GM10266 (cell line): ENCODE results near the gene PTTG1IP.

ENCODE experiments used
- DNase-seq: peaks from one replicate; pipeline ENCODE4 v3.0.0; 2012; ENCODE audit errors: extremely low spot score
- TF ChIP-seq, protein P1 (sequence below): IDR thresholded peaks from 2 replicates; pipeline ENCODE4 v1.5.1; 2012; ENCODE audit warnings: mild to moderate bottlenecking, low read depth; ENCODE audit not compliant: control insufficient read depth, insufficient read depth; ENCODE audit errors: missing control alignments

Gene PTTG1IP

DNA sequence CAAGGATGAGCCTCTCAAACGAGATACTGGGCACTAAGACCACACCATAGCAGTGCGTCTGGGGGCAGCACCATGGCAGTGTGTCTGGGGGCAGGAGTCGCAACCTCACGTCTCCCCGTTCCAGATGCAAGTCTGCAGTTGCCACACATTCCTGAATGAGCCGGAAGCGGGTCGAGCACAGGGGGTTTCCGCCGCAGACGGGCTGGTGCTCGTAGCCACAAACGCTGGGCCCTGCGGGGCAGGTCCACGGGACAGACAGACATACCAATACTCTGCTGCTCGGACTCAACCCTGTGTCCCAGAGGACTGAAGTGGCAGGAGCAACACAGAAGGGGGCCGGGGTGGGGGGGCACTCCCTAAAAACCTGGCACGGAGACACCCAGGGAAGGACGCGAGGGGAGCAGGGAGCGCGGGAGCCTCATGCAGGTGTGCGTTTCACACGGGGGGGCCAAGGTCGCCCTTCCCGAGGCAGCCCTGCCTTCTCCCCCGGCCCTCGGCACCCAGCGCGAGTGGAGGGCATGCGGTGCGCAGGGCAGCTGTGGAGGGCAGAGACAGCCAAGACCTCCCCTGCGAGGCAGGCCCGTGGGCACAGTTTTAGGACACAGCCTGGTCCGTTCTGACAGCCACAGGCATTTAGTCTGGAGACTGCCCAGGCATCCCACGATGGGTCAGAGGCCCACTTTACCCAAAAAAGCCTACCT lies 24.5 kb downstream of the PTTG1IP start:
- no peak for DNase-seq
- TF ChIP-seq, protein P1, sequence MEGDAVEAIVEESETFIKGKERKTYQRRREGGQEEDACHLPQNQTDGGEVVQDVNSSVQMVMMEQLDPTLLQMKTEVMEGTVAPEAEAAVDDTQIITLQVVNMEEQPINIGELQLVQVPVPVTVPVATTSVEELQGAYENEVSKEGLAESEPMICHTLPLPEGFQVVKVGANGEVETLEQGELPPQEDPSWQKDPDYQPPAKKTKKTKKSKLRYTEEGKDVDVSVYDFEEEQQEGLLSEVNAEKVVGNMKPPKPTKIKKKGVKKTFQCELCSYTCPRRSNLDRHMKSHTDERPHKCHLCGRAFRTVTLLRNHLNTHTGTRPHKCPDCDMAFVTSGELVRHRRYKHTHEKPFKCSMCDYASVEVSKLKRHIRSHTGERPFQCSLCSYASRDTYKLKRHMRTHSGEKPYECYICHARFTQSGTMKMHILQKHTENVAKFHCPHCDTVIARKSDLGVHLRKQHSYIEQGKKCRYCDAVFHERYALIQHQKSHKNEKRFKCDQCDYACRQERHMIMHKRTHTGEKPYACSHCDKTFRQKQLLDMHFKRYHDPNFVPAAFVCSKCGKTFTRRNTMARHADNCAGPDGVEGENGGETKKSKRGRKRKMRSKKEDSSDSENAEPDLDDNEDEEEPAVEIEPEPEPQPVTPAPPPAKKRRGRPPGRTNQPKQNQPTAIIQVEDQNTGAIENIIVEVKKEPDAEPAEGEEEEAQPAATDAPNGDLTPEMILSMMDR: no peak

DNA sequence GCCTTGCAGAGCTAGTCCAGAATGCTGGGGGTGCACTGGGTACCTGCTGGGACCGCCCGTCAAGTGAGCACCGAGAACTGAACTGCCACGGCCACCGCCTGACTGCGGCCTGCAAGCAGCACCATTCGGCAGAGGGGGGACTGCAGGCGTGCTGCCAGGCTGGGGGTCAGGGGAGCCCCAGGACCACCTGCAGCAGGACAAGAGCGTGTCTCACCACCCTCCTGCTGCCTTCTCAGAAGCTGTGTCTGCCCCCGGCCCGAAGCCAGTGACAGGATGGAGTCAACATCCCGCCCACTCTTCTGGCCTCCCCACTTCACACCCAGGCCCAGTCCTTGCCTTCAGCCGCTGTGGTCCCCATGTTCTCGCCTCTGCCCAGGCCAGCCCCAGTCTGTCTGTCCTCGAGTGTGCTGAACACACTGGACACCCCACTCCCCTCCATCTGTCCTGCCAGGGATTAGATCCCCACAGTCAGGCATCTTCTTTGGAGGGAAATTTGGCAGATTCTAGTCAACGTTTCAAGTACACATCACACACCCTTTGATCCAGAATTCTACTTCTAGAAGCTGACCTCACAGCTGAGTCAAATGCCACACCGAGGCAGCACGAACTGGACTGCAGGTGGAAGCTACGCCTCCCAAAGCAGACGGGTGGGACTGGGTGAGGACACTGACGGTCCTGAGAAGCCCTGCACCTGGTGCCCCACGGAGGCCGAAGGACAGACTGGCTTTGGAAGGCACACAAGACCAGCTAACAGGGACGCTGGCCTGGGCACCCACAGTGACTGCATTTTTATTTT lies 26.0 kb downstream of the PTTG1IP start:
- DNase-seq: no peak
- TF ChIP-seq, protein P1: no peak

DNA sequence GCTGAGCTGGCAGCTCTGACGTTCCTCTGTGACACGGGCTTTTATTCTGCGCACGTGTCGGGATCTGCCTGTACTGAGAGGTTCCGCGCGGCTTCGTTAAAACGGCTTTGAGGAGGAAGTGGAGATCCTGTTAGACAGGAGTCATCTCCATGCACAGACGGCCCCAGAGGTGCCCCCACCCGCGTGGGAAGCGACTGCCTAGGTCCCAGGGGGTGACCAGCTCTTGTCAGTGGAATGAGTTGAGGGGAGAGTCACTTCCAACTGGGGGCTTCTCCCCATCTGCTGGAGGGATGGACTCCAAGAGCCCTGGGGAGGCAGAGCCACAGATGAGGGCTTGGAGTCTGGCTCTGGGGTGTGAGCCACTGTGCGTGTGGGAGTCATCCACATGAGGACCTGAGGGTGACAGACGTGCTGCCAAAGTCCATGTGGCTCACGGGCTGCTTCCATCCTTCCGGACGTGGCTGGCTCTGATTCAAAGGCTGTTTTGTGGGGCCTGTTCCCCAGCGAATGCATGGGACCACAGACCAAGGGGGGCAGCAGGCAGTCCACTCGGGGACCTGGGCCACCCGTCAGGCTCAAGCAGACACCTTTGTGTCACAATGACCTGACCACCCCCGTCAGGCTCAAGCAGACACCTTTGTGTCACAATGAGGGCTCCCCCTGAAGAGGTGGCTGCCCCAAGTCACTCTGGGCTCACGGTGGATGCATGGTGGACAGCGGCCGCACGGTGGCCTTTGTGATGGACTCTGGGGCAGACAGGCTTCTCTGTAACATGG lies 26.8 kb downstream of the PTTG1IP start:
- DNase-seq: peak; percentile 50
- TF ChIP-seq, protein P1: no peak

DNA sequence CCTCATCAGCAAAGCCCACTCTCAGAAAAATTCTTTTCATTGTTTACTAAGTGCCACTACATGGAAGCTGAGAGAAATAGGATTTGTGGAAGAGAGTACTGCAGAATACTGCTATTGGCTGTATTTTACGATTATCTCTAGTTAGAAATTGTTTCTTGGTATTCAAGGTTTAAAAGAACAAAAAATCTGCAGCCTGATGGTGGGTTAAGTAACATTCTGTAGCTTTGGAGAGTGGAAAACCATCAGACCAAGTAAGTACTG lies 27.3 kb downstream of the PTTG1IP start:
- TF ChIP-seq, protein P1: no peak
- no peak for DNase-seq

DNA sequence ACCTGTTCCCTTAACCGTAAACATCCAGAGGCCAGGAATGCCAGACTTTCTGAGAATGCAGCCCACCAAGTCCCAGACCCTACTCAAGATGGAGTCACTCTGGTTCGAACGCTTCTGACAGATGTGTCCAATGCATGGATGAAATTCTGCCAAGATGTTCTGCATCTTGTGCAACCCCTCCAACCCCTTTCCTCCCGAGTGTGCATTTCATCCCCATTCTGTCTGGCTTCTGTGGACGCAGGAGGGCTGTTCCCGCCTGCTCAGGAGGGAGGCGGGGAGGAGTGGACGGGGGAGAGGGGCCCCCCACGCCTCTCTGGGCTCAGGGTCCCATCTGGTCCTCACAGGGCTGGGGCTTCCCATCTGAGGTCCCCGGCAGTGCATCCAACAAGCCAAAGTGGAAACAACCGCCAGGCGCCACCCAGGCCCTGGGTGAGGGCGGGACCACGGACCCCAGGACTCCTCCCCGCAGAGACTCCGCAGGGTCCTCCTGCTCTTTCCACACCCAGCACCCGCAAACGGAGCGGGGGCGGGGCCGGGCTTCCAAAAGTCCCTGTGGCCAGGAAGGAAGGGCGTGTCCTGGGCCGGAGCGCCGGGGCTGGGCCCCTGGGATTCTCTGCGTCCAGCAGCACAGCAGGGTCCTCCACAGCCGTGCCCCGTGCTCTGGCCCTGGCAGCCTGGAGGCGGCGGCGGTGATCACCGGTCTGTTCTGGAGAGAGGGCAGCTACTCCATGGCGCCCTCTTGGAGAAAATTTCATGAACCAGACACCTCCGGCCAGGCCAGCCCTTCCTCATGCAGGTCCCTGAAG lies 27.9 kb downstream of the PTTG1IP start:
- DNase-seq: peak; percentile 89
- TF ChIP-seq, protein P1: peak; percentile 70

DNA sequence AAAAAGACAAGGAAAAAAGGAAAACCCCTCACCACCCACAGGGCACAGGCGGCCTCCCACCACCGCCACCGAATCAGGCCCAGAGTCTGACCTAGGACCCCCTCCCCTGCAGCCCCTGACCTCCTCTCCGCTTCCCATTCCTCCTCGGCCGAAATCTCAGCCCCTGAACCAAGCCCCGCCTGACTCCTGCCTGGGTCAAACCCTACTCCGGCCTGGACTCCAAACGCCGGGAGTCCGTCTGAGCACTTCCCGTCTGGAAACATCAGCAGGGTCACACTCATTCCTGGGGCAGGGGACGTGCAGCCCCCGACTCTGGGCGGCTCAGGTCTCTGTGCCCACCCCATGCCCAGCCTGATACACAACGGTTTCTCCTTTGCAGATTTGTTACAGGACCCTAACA lies 29.2 kb downstream of the PTTG1IP start:
- TF ChIP-seq, protein P1: no peak
- DNase-seq: no peak
